ENCODE results near the gene PAQR4. TPM values are rescaled to one million over a fixed set of nuclear protein-coding genes. Genes with fewer than 3 reads are reported as not detected.

Gene PAQR4
- total and polyA plus RNA-seq, 4 donors = 4.0 to 21.3 (median 13.1) TPM

- Histone ChIP-seq H3K36me3 (ENCODE audit: control insufficient read depth in 4 of 4, insufficient read depth in 4 of 4, low read length in 4 of 4) (peaks cover 0 to 2% (median 0%) of the 10 kb centered on the region in 4 donors), H3K4me3 (no peak overlapping the region), H3K27me3 (ENCODE audit: control insufficient read depth in 3 of 3, insufficient read depth in 3 of 3, low read length in 2 of 3) (peaks cover 0 to 2% (median 0%) of the 10 kb centered on the region in 3 donors), H3K27ac (ENCODE audit: low read depth in 1 of 2, low read length in 1 of 2) (no peak overlapping the region), H3K4me1 (ENCODE audit: control insufficient read depth in 5 of 5, insufficient read depth in 5 of 5, low read length in 5 of 5) (no peaks in the 10 kb centered on the region), H3K9ac (ENCODE audit: insufficient read depth in 1 of 2, low read length in 2 of 2) (no peak overlapping the region), H3K9me3 (ENCODE audit: control insufficient read depth in 4 of 4, insufficient read depth in 3 of 4, low read length in 3 of 4) (no peaks in the 10 kb centered on the region)
- ATAC-seq (ENCODE audit: insufficient read depth, low FRiP score) = no peak
- TF ChIP-seq CTCF (IDR thresholded peaks at IDR 0.05; ENCODE audit: control extremely low read depth, extremely low read depth) = no peak
- WGBS, 2 donors = 60 to 61% methylated on average over 25 to 26 of the region's 26 CpGs
- DNase-seq = no peak
These were observed 14.3 kb upstream of the PAQR4 start for GRCh38 chr16:2954656-2955381.

GRCh38 chr16:2955438-2955778 is 13.7 kb upstream of the PAQR4 start:
- no peaks in the 10 kb centered on the region for H3K4me1 ChIP-seq (ENCODE audit: control insufficient read depth in 5 of 5, insufficient read depth in 5 of 5, low read length in 5 of 5)
- H3K27me3 ChIP-seq (ENCODE audit: control insufficient read depth in 3 of 3, insufficient read depth in 3 of 3, low read length in 2 of 3) = peaks cover 0 to 2% (median 0%) of the 10 kb centered on the region in 3 donors
- no peak overlapping the region for H3K9ac ChIP-seq (ENCODE audit: insufficient read depth in 1 of 2, low read length in 2 of 2)
- no peaks in the 10 kb centered on the region for H3K36me3 ChIP-seq (ENCODE audit: control insufficient read depth in 4 of 4, insufficient read depth in 4 of 4, low read length in 4 of 4)
- DNase-seq = no peak
- no peak overlapping the region for H3K27ac ChIP-seq (ENCODE audit: low read depth in 1 of 2, low read length in 1 of 2)
- 31 to 35% methylated on average over 5 to 10 of the region's 10 CpGs for WGBS, 2 donors
- no peak overlapping the region for H3K4me3 ChIP-seq
- H3K9me3 ChIP-seq (ENCODE audit: control insufficient read depth in 4 of 4, insufficient read depth in 3 of 4, low read length in 3 of 4) = no peaks in the 10 kb centered on the region
- ATAC-seq (ENCODE audit: insufficient read depth, low FRiP score) = no peak
- no peak for TF ChIP-seq CTCF (IDR thresholded peaks at IDR 0.05; ENCODE audit: control extremely low read depth, extremely low read depth)

GRCh38 chr16:2955779-2956578 is 13.2 kb upstream of the PAQR4 start:
- H3K4me1 ChIP-seq (ENCODE audit: control insufficient read depth in 5 of 5, insufficient read depth in 5 of 5, low read length in 5 of 5) = no peaks in the 10 kb centered on the region
- no peak overlapping the region for H3K4me3 ChIP-seq
- no peaks in the 10 kb centered on the region for H3K9me3 ChIP-seq (ENCODE audit: control insufficient read depth in 4 of 4, insufficient read depth in 3 of 4, low read length in 3 of 4)
- 17 to 28% methylated on average over 20 to 21 of the region's 21 CpGs for WGBS, 2 donors
- ATAC-seq (ENCODE audit: insufficient read depth, low FRiP score) (no peak), DNase-seq (no peak)
- no peak overlapping the region for H3K9ac ChIP-seq (ENCODE audit: insufficient read depth in 1 of 2, low read length in 2 of 2)
- peaks cover 0 to 2% (median 0%) of the 10 kb centered on the region in 3 donors for H3K27me3 ChIP-seq (ENCODE audit: control insufficient read depth in 3 of 3, insufficient read depth in 3 of 3, low read length in 2 of 3)
- H3K36me3 ChIP-seq (ENCODE audit: control insufficient read depth in 4 of 4, insufficient read depth in 4 of 4, low read length in 4 of 4) = no peaks in the 10 kb centered on the region
- H3K27ac ChIP-seq (ENCODE audit: low read depth in 1 of 2, low read length in 1 of 2) = no peak overlapping the region
- TF ChIP-seq CTCF (IDR thresholded peaks at IDR 0.05; ENCODE audit: control extremely low read depth, extremely low read depth) = no peak
